H54 (cell line): ENCODE data around the gene FBXO34.
A peak's percentile ranks its signal among the peaks of the same experiment; 100 is the strongest.

ENCODE experiments used
- DNase-seq: peaks from one replicate; pipeline ENCODE4 v3.0.0; 2011; ENCODE audit warnings: low spot score, mixed read lengths; ENCODE audit not compliant: insufficient read length
- FAIRE-seq: peaks from 3 replicates; lab custom pipeline; 2011; peaks lifted over from hg19 to GRCh38; lab: Jason Lieb, UNC
- POLR2A ChIP-seq: IDR thresholded peaks from 2 replicates; pipeline ENCODE4 v1.6.1; 2011; ENCODE audit warnings: low read depth, mild to moderate bottlenecking, low read length

Gene FBXO34

GRCh38 chr14:55353686-55354467, 82.7 kb downstream of the FBXO34 start:
- no peak for DNase-seq
- TF ChIP-seq POLR2A: no peak
- no peak for FAIRE-seq

GRCh38 chr14:55354500-55354899, 83.3 kb downstream of the FBXO34 start:
- no peak for TF ChIP-seq POLR2A
- DNase-seq (peak; percentile 9), FAIRE-seq (no peak)

GRCh38 chr14:55355922-55356321, 84.7 kb downstream of the FBXO34 start:
- no peak for DNase-seq
- no peak for FAIRE-seq
- no peak for TF ChIP-seq POLR2A

GRCh38 chr14:55356913-55357312, 85.7 kb downstream of the FBXO34 start:
- FAIRE-seq (no peak), DNase-seq (no peak)
- no peak for TF ChIP-seq POLR2A

- TF ChIP-seq POLR2A: no peak
- no peak for FAIRE-seq
These were observed 88.1 kb downstream of the FBXO34 start for GRCh38 chr14:55359307-55359706.

GRCh38 chr14:55361190-55361589, 90.0 kb downstream of the FBXO34 start:
- FAIRE-seq (no peak), DNase-seq (no peak)
- TF ChIP-seq POLR2A: no peak

More at GRCh38 chr14:55359307-55359706, 88.1 kb downstream of the FBXO34 start:
- no peak for DNase-seq

GRCh38 chr14:55366271-55366670, 95.0 kb downstream of the FBXO34 start:
- peak; percentile 65 for FAIRE-seq
- TF ChIP-seq POLR2A: no peak
- no peak for DNase-seq

GRCh38 chr14:55370883-55371455, 99.7 kb downstream of the FBXO34 start:
- DNase-seq: no peak
- no peak for FAIRE-seq
- TF ChIP-seq POLR2A: no peak

- FAIRE-seq (no peak), DNase-seq (no peak)
- TF ChIP-seq POLR2A: no peak
These were observed 101.2 kb downstream of the FBXO34 start for GRCh38 chr14:55372423-55372822.

GRCh38 chr14:55372825-55373224, 101.6 kb downstream of the FBXO34 start:
- TF ChIP-seq POLR2A: no peak
- DNase-seq: no peak
- FAIRE-seq: no peak

- DNase-seq: no peak
- no peak for FAIRE-seq
- TF ChIP-seq POLR2A: no peak
These were observed 102.8 kb downstream of the FBXO34 start for GRCh38 chr14:55373784-55374705.

- no peak for TF ChIP-seq POLR2A
- no peak for DNase-seq
- no peak for FAIRE-seq
These were observed 103.5 kb downstream of the FBXO34 start for GRCh38 chr14:55374771-55375170.

- FAIRE-seq: no peak
- no peak for DNase-seq
These were observed 106.0 kb downstream of the FBXO34 start for GRCh38 chr14:55377236-55377635.

GRCh38 chr14:55381040-55381439, 109.8 kb downstream of the FBXO34 start:
- FAIRE-seq (no peak), DNase-seq (no peak)
- TF ChIP-seq POLR2A: no peak

More at GRCh38 chr14:55377236-55377635, 106.0 kb downstream of the FBXO34 start:
- TF ChIP-seq POLR2A: no peak
